Activated CD8-positive, alpha-beta memory T cell treated with anti-CD3 and anti-CD28 coated beads for 4 hours (primary cell): ENCODE measurements around the gene SFXN2.
"Not testable (repeated sequence)": the region's sequence is repeated elsewhere in the genome, so short reads cannot be mapped to it uniquely, and the experiment has no call there.

Source experiments
- DNase-seq, 2 donors: peaks; one replicate each; pipeline ENCODE4 v3.0.0-alpha.2; 2020; ENCODE audit warnings: low read depth in 2 of 2

SFXN2 gene

GRCh38 chr10:102752934-102753664 is 38.7 kb downstream of the SFXN2 start:
- DNase-seq = no peak

GRCh38 chr10:102753718-102754117 is 39.3 kb downstream of the SFXN2 start:
- DNase-seq = no peak

DNA sequence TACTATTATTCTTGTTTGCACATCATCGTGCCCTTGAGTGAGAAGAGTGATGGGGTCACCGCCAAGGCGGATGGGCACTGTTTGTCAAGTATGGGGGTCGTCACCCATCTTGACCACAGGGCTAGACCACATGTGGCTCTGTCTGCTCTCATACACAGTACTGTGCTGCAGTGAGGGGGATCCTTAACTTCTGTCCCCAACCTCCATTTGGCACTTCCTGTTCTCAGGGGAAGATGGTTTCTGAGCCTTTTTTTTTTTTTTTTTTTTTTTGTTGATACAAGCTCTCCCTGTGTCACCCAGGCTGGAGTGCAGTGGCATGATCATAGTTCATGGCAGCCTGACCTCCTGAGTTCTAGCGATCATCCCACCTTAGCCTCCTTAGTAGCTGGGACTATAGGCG is 42.9 kb downstream of the SFXN2 start:
- DNase-seq = no peak

DNA sequence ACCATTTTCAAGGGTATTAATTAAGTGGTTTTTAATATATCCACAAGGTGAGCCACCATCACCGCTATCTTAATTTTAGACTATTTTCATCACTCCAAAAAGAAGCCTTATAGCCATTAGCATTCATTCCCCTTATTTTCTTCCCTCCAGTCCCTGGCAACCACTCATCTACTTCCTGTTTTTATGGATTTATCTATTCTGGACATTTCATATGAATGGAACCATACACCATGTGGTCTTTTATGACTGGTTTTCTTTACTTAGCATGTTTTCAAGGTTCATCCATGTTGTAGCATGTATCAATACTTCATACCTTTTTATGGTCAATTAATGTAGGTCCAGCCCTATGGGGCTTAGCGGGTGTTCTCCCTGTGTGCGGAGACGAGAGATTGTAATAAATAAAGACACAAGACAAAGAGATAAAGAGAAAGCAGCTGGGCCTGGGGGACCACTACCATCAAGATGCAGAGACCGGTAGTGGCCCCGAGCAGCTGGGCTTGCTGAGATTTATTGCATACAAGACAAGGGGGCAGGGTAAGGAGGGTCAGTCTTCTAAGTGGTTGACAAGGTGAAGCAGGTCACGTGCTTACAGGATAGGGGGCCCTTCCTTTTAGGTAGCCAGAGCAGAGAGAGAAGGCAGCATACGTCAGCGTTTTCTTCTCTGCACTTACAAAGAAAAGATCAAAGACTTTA is 44.0 kb downstream of the SFXN2 start:
- DNase-seq = no peak

- not testable (repeated sequence) for DNase-seq
These were observed 44.5 kb downstream of the SFXN2 start for GRCh38 chr10:102758933-102759262.

GRCh38 chr10:102759497-102760210 is 45.2 kb downstream of the SFXN2 start:
- no peak for DNase-seq

- DNase-seq = no peak
These were observed 47.5 kb downstream of the SFXN2 start for GRCh38 chr10:102761981-102762380.

- no peak for DNase-seq
These were observed 48.1 kb downstream of the SFXN2 start for GRCh38 chr10:102762401-102763015.

- DNase-seq = no peak
These were observed 48.7 kb downstream of the SFXN2 start for GRCh38 chr10:102763037-102763607.

- DNase-seq = no peak
These were observed 50.2 kb downstream of the SFXN2 start for GRCh38 chr10:102764470-102765161.

DNA sequence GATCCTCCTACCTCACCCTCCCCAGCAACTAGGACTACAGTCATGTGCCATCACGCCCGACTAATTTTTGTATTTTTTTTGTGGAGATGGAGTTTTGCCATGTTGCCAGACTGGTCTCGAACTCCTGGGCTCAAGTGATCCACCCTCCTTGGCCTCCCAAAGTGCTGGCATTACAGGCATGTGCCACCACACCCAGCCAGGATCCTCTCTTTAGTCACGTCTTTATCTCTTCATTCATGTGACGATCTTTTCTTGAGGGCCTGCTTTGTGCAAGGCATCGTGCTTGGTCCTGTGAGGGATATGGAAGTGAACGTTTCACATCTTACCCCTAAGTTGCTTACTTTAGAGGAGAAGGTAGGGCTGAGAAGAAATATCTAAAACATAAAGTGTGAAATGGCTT is 50.9 kb downstream of the SFXN2 start:
- no peak for DNase-seq

- no peak for DNase-seq
These were observed 53.2 kb downstream of the SFXN2 start for GRCh38 chr10:102767428-102768160.

GRCh38 chr10:102769375-102770107 is 55.1 kb downstream of the SFXN2 start:
- DNase-seq = no peak

GRCh38 chr10:102770108-102770482 is 55.7 kb downstream of the SFXN2 start:
- DNase-seq = no peak

- no peak for DNase-seq
These were observed 56.4 kb downstream of the SFXN2 start for GRCh38 chr10:102770792-102771191.

DNA sequence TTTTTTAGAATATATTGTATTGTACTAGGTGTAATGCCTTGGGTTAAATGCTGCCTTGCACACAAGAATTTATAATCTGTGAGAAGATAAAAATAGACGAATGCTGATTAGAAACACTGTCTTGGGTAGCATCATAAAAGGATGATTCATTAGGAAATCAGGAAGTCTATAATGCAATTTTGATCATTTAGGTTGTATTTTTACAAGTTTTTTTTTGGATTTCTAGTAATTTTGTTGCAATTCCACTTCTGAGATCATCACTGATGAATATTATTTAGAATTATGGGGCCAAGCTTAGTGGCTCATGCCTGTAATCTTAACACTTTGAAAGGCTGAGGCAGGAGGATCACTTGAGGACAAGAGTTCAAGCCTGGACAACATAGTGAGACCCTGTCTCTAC is 58.9 kb downstream of the SFXN2 start:
- no peak for DNase-seq

DNA sequence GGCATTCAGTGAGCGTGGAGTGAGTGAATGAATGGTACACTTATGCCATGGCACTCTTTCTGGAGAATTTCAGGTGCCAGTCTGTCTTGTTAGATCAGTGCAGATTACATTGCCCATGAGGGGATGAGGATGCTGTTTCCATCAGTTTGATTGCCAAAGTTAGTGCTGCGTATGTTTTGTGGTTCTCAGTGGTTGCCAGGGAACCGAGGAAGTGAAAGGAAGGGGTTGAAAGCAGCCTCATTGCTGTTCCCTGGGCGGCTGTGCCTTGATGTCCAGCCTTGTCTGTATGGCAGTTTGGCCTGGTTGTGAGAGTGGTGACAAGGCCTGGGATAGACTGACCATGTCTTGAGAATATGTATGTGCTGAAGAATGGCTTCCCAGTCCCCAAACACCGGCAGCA is 59.5 kb downstream of the SFXN2 start:
- no peak for DNase-seq

- DNase-seq = no peak
These were observed 60.9 kb downstream of the SFXN2 start for GRCh38 chr10:102775201-102775934.

DNA sequence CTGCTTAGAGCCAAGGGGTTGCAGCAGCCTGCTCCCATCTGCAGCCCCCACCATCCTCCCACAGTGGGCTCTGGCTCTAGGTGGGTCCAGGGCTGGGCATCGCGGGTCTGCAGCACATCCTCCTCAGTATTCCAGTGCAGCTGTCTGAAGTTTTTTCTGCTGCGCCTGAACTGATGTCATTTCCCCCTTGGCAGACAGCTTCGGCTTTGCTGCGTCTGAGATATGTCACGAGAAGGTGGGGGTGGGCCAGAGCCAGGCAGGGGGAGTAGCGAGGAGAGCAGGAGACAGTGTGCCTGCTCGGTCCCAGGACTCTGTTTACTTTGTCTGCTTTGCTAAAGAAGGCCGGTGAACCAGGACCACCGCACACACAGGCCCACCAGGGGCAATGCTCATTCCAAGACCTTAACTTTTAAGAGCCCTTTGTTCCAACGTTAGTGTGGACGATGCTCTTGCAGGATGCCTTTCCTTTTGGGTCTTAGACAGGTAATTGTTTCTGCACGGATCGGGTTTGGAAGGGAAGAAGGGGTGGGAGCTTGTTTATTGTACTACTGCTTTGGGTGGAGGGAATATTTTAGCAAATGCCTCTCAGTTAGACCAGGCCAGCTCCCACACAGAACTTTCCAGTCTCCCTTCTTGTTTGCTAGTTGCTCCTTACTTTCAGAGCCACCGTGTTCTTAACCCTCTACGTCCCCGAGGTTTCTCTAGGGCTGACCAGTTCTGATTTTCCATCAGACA is 61.7 kb downstream of the SFXN2 start:
- DNase-seq = no peak
